Measurements from ENCODE around the gene HBA1. TPM values are rescaled to one million over a fixed set of nuclear protein-coding genes. Genes with fewer than 3 reads are reported as not detected.
A peak's percentile ranks its signal among the peaks of the same experiment; 100 is the strongest.
"Not testable (repeated sequence)": the region's sequence is repeated elsewhere in the genome, so short reads cannot be mapped to it uniquely, and the experiment has no call there.

HBA1 gene
- total RNA-seq, 1 experiment from 2014 or later, result not detected

- Histone ChIP-seq H3K36me3 (replicated peaks; ENCODE audit: control insufficient read depth, insufficient read depth, low read length) (no peaks in the 10 kb centered on the region), H3K4me3 (ENCODE audit: insufficient read depth, low read depth, low read length) (no peak within 1 kb of the TSS), H3K27me3 (ENCODE audit: control insufficient read depth, insufficient read depth, low read length) (peaks cover 41% of the 10 kb centered on the region)
- no peak for DNase-seq
Measured at GRCh38 chr16:152141-153128, 24.0 kb upstream of the HBA1 start, which contains the start of gene HBZ. Gene HBZ, plus strand, starts transcription at chr16:152644. Its CDS starts 266 bp downstream, at chr16:152910.

GRCh38 chr16:153129-153521 lies 23.4 kb upstream of the HBA1 start:
- not testable (repeated sequence) for H3K36me3 ChIP-seq (replicated peaks; ENCODE audit: control insufficient read depth, insufficient read depth, low read length); DNase-seq; H3K4me3 ChIP-seq (ENCODE audit: insufficient read depth, low read depth, low read length)
- H3K27me3 ChIP-seq (ENCODE audit: control insufficient read depth, insufficient read depth, low read length), result peaks cover 44% of the 10 kb centered on the region

GRCh38 chr16:153550-154216 lies 22.8 kb upstream of the HBA1 start:
- not testable (repeated sequence) for H3K4me3 ChIP-seq (ENCODE audit: insufficient read depth, low read depth, low read length); H3K36me3 ChIP-seq (replicated peaks; ENCODE audit: control insufficient read depth, insufficient read depth, low read length); DNase-seq
- peaks cover 42% of the 10 kb centered on the region for H3K27me3 ChIP-seq (ENCODE audit: control insufficient read depth, insufficient read depth, low read length)

GRCh38 chr16:154217-155030 lies 22.1 kb upstream of the HBA1 start:
- H3K4me3 ChIP-seq (ENCODE audit: insufficient read depth, low read depth, low read length), result peak overlapping the region; percentile 51
- DNase-seq, result peak; percentile 91
- H3K36me3 ChIP-seq (replicated peaks; ENCODE audit: control insufficient read depth, insufficient read depth, low read length), result no peaks in the 10 kb centered on the region
- peaks cover 37% of the 10 kb centered on the region for H3K27me3 ChIP-seq (ENCODE audit: control insufficient read depth, insufficient read depth, low read length)

GRCh38 chr16:155031-155398 lies 21.5 kb upstream of the HBA1 start:
- H3K27me3 ChIP-seq (ENCODE audit: control insufficient read depth, insufficient read depth, low read length), result peaks cover 39% of the 10 kb centered on the region
- no peak overlapping the region for H3K4me3 ChIP-seq (ENCODE audit: insufficient read depth, low read depth, low read length)

GRCh38 chr16:159136-159849 lies 17.2 kb upstream of the HBA1 start:
- H3K36me3 ChIP-seq (replicated peaks; ENCODE audit: control insufficient read depth, insufficient read depth, low read length), result no peaks in the 10 kb centered on the region
- peak; percentile 52 for DNase-seq
- H3K27me3 ChIP-seq (ENCODE audit: control insufficient read depth, insufficient read depth, low read length), result peaks cover 34% of the 10 kb centered on the region
- no peak overlapping the region for H3K4me3 ChIP-seq (ENCODE audit: insufficient read depth, low read depth, low read length)

More at GRCh38 chr16:155031-155398, 21.5 kb upstream of the HBA1 start:
- no peaks in the 10 kb centered on the region for H3K36me3 ChIP-seq (replicated peaks; ENCODE audit: control insufficient read depth, insufficient read depth, low read length)
- DNase-seq, result peak; percentile 48

GRCh38 chr16:160242-160641 lies 16.2 kb upstream of the HBA1 start:
- not testable (repeated sequence) for H3K36me3 ChIP-seq (replicated peaks; ENCODE audit: control insufficient read depth, insufficient read depth, low read length); H3K4me3 ChIP-seq (ENCODE audit: insufficient read depth, low read depth, low read length); DNase-seq
- H3K27me3 ChIP-seq (ENCODE audit: control insufficient read depth, insufficient read depth, low read length), result peaks cover 29% of the 10 kb centered on the region

- no peaks in the 10 kb centered on the region for H3K36me3 ChIP-seq (replicated peaks; ENCODE audit: control insufficient read depth, insufficient read depth, low read length)
- H3K27me3 ChIP-seq (ENCODE audit: control insufficient read depth, insufficient read depth, low read length), result peaks cover 31% of the 10 kb centered on the region
- DNase-seq, result no peak
- H3K4me3 ChIP-seq (ENCODE audit: insufficient read depth, low read depth, low read length), result no peak overlapping the region
Measured at GRCh38 chr16:160691-161190, 15.7 kb upstream of the HBA1 start.

- Histone ChIP-seq H3K36me3 (replicated peaks; ENCODE audit: control insufficient read depth, insufficient read depth, low read length) (no peaks in the 10 kb centered on the region), H3K27me3 (ENCODE audit: control insufficient read depth, insufficient read depth, low read length) (peaks cover 39% of the 10 kb centered on the region), H3K4me3 (ENCODE audit: insufficient read depth, low read depth, low read length) (no peak overlapping the region)
- DNase-seq, result peak; percentile 33
Measured at GRCh38 chr16:162271-162991, 14.0 kb upstream of the HBA1 start.

- H3K36me3 ChIP-seq (replicated peaks; ENCODE audit: control insufficient read depth, insufficient read depth, low read length); DNase-seq; H3K4me3 ChIP-seq (ENCODE audit: insufficient read depth, low read depth, low read length): not testable (repeated sequence)
- peaks cover 43% of the 10 kb centered on the region for H3K27me3 ChIP-seq (ENCODE audit: control insufficient read depth, insufficient read depth, low read length)
Measured at GRCh38 chr16:163139-163538, 13.3 kb upstream of the HBA1 start.

GRCh38 chr16:163696-164095 lies 12.8 kb upstream of the HBA1 start:
- H3K36me3 ChIP-seq (replicated peaks; ENCODE audit: control insufficient read depth, insufficient read depth, low read length); H3K4me3 ChIP-seq (ENCODE audit: insufficient read depth, low read depth, low read length); DNase-seq: not testable (repeated sequence)
- H3K27me3 ChIP-seq (ENCODE audit: control insufficient read depth, insufficient read depth, low read length), result peaks cover 49% of the 10 kb centered on the region

GRCh38 chr16:164134-164823 lies 12.2 kb upstream of the HBA1 start:
- not testable (repeated sequence) for DNase-seq; H3K36me3 ChIP-seq (replicated peaks; ENCODE audit: control insufficient read depth, insufficient read depth, low read length); H3K4me3 ChIP-seq (ENCODE audit: insufficient read depth, low read depth, low read length)
- peaks cover 55% of the 10 kb centered on the region for H3K27me3 ChIP-seq (ENCODE audit: control insufficient read depth, insufficient read depth, low read length)
